GM21825 (cell line): ENCODE data around the gene KIR2DL3.
"Not testable (repeated sequence)": the region's sequence is repeated elsewhere in the genome, so short reads cannot be mapped to it uniquely, and the experiment has no call there.

Source experiments
- ATAC-seq: cut with Tn5 transposase; IDR thresholded peaks from one replicate; pipeline ENCODE4 v1.9.1; 2021; ENCODE audit warnings: mild to moderate bottlenecking, moderate library complexity; ENCODE audit not compliant: unreplicated experiment

The KIR2DL3 gene

DNA sequence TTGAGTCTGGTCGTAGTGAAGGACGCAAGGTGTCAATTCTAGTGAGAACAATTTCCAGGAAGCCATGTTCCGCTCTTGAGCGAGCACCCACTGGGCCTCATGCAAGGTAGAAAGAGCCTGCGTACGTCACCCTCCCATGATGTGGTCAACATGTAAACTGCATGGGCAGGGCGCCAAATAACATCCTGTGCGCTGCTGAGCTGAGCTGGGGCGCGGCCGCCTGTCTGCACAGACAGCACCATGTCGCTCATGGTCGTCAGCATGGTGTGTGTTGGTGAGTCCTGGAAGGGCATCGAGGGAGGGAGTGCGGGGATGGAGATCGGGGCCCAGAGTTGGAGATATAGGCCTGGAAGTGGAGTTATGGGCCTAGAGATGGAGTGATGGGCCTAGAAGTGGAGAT lies at the start of gene KIR2DL3:
KIR2DL3 (plus strand) TSS at position 208 of the 400 bp plus-strand sequence; CDS start at position 241, 33 bp downstream.
- ATAC-seq = not testable (repeated sequence)

- no peak for ATAC-seq
These were observed 46.6 kb upstream of the KIR2DL3 start for GRCh38 chr19:54691582-54692297.

DNA sequence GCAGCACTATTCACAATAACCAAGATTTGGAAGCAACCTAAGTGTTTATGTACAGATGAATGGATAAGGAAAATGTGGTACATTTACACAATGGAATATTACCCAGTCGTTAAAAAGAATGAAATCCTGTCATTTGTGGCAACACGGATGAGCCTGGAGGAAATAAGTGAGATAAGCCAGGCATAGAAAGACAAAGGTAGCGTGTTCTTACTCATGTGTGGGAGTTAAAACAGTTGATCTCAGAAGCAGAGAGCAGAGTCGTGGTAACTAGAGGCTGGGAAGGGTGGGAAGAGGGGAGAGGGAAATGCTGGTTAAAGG lies 46.1 kb upstream of the KIR2DL3 start:
- ATAC-seq = no peak

- ATAC-seq = no peak
These were observed 43.7 kb upstream of the KIR2DL3 start for GRCh38 chr19:54694648-54695047.

DNA sequence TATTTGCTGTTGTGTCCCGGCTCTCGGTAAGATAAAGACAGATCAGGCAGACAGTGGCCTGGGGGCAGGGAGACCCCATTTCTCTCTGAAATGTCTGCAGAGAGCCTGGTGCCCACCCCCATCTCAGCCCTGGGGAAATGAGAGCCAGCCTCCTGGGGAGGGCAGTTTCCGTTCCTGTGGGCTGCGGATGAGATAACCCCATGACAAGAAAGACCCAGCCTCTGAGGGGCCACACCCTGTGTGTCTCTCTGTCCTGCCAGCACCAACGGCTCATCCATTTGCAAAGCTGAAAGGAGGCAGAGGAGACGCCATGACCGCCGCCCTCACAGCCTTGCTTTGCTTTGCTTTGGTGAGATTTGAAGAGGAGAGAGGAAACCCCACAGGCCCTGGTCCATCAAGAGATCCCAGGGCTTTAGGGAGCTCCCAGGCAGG lies 42.2 kb upstream of the KIR2DL3 start:
- no peak for ATAC-seq

- ATAC-seq = no peak
These were observed 41.5 kb upstream of the KIR2DL3 start for GRCh38 chr19:54696766-54697165.

GRCh38 chr19:54697716-54698115 lies 40.6 kb upstream of the KIR2DL3 start:
- ATAC-seq = not testable (repeated sequence)

DNA sequence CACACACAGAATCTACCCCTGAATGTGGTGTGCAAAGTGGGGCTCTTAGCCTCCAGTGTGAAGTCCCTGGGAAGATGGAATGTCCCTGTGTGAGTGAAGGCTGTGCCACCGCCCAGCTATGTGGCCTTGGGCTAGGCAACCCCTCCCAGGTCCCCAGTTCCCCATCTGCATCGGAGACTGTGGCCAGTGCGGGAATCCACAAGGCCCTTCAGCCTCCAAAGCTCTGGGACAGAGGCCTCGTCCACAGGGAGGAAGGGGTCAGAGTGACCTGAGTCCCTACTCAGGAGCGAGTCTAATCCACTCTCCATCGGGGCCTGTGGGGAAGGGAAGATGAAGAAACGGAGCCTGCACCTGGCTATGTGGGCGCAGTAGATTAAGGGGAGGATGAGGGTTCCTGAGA lies 33.4 kb upstream of the KIR2DL3 start:
- no peak for ATAC-seq

GRCh38 chr19:54707962-54708361 lies 30.4 kb upstream of the KIR2DL3 start:
- ATAC-seq = no peak

DNA sequence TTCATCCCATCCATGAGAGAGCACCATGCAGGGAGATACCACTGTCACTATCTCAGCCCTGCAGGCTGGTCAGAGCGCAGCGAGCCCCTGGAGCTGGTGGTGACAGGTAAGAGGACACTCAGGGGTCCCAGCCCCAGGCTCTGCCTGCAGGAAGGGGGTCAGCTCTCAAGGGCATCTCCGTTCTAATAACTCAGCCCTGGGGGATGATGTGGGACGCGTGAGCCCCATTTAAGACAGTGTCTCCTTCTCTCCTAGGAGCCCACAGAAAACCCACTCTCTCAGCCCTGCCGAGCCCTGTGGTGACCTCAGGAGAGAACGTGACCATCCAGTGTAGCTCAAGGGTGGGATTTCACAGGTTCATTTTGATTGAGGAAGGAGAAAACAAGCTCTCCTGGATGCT lies 29.5 kb upstream of the KIR2DL3 start:
- ATAC-seq = no peak

DNA sequence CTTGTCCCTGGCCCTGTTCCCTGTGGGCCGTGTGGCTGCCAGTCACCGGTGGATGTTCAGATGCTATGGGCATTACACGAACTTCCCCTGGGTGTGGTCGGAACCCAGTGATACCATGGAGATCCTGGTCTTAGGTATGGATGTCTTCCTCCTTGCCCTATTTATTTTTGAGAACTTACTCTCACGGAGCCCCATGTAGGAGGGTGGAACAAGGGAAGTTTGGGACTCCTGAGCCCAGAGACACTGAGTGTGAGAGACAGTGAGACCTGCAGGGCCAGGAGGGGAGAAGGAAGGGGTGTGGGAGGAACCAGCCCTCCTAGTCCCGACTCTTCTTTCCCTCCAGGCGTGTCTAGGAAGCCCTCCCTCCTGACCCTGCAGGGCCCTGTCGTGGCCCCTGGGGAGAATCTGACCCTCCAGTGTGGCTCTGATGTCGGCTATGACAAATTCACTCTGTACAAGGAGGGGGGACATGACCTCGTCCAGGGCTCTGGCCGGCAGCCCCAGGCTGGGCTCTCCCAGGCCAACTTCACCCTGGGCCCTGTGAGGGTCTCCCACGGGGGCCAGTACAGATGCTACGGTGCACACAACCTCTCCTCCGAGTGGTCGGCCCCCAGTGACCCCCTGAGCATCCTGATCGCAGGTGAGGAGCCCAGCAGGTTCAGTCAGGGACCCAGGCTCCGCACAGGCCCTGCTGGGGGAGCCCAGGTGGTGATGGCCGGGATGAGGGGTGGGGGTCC lies 28.9 kb upstream of the KIR2DL3 start:
- no peak for ATAC-seq

- ATAC-seq = not testable (repeated sequence)
These were observed 28.4 kb upstream of the KIR2DL3 start for GRCh38 chr19:54709956-54710355.

- no peak for ATAC-seq
These were observed 14.2 kb upstream of the KIR2DL3 start, which contains the start of gene KIR3DL3 for GRCh38 chr19:54724142-54724541. TSS of gene KIR3DL3 (plus strand) at chr19:54724442. CDS start at chr19:54724497, 55 bp downstream.

GRCh38 chr19:54724644-54725043 lies 13.7 kb upstream of the KIR2DL3 start:
- no peak for ATAC-seq

- ATAC-seq = no peak
These were observed 13.0 kb upstream of the KIR2DL3 start for GRCh38 chr19:54725321-54725720.

GRCh38 chr19:54727562-54727961 lies 10.8 kb upstream of the KIR2DL3 start:
- ATAC-seq = no peak

- no peak for ATAC-seq
These were observed 10.1 kb upstream of the KIR2DL3 start for GRCh38 chr19:54728167-54728566.

- ATAC-seq = no peak
These were observed 8.7 kb upstream of the KIR2DL3 start for GRCh38 chr19:54729416-54730188.

GRCh38 chr19:54731191-54731590 lies 7.1 kb upstream of the KIR2DL3 start:
- no peak for ATAC-seq

GRCh38 chr19:54738715-54739114 lies 402 bp downstream of the KIR2DL3 start:
- ATAC-seq = no peak
